ENCODE measurements around the gene HNRNPA1.

DNA sequence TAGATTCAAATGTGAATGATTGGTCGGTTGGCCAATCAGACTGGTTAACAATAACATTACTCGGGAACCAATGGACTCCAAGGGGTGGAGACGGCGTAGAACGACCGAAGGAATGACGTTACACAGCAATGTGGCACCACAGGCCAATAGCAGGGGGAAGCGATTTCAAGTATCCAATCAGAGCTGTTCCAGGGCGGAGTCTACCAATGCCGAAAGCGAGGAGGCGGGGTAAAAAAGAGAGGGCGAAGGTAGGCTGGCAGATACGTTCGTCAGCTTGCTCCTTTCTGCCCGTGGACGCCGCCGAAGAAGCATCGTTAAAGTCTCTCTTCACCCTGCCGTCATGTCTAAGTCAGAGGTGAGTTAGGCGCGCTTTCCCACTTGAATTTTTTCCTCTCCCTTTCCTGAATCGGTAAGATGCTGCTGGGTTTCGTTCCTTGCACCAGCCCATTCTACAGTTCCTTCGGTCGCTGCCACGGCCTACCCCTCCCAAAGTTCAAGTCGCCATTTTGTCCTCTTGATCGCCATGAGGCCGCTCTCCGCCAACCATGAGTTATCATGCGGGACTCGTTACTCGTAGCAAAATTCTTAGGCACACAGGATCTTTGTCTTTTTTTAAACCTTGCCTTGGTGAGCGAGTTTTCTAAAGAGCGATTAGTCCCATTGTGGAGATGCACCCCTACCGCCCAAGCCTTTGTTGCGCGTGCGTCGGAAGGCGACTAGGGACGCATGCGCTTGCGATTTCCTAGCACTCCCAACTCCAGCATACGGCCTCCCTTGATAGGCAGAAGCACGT is at the start of gene HNRNPA1:
- TF ChIP-seq EP300 (IDR thresholded peaks at IDR 0.05): no peak
- TF ChIP-seq, protein P1, sequence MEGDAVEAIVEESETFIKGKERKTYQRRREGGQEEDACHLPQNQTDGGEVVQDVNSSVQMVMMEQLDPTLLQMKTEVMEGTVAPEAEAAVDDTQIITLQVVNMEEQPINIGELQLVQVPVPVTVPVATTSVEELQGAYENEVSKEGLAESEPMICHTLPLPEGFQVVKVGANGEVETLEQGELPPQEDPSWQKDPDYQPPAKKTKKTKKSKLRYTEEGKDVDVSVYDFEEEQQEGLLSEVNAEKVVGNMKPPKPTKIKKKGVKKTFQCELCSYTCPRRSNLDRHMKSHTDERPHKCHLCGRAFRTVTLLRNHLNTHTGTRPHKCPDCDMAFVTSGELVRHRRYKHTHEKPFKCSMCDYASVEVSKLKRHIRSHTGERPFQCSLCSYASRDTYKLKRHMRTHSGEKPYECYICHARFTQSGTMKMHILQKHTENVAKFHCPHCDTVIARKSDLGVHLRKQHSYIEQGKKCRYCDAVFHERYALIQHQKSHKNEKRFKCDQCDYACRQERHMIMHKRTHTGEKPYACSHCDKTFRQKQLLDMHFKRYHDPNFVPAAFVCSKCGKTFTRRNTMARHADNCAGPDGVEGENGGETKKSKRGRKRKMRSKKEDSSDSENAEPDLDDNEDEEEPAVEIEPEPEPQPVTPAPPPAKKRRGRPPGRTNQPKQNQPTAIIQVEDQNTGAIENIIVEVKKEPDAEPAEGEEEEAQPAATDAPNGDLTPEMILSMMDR (IDR thresholded peaks at IDR 0.05): no peak

All from sigmoid colon (tissue), 4 donors.